Kidney (tissue), 14 donors: Measurements from ENCODE around the gene HPD. TPM values are rescaled to one million over a fixed set of nuclear protein-coding genes. Genes with fewer than 3 reads are reported as not detected.

ENCODE experiments used
- DNase-seq, 5 donors: peaks; one replicate each; pipeline ENCODE4 v3.0.0-alpha.2; 2013 to 2020
- FAIRE-seq: peaks from 2 replicates; lab custom pipeline; 2012; peaks lifted over from hg19 to GRCh38; lab: Jason Lieb, UNC
- H3K27ac ChIP-seq, 2 donors: one replicate each; pipeline ENCODE4 v1.7.0; 2013; ENCODE audit warnings: low read depth in 2 of 2, low read length in 2 of 2, inconsistent platforms in 1 of 2
- H3K27me3 ChIP-seq: one replicate; pipeline ENCODE4 v1.7.1; 2013; ENCODE audit warnings: low read length, inconsistent platforms; ENCODE audit not compliant: control insufficient read depth, insufficient read depth
- H3K36me3 ChIP-seq, 3 donors: one replicate each; pipeline versions ENCODE4 v1.7.0 to v1.7.1; 2013; ENCODE audit warnings: low read length in 3 of 3, control low read depth in 1 of 3, inconsistent platforms in 1 of 3; ENCODE audit not compliant: insufficient read depth in 3 of 3, control insufficient read depth in 2 of 3
- H3K4me1 ChIP-seq, 3 donors: one replicate each; pipeline versions ENCODE4 v1.7.0 to v1.7.1; 2013; ENCODE audit warnings: low read length in 3 of 3, inconsistent platforms in 1 of 3, low read depth in 1 of 3; ENCODE audit not compliant: control insufficient read depth in 2 of 3, insufficient read depth in 2 of 3
- H3K4me3 ChIP-seq, 3 donors: one replicate each; pipeline versions ENCODE4 v1.7.0 to v1.8.1; 2013; ENCODE audit warnings: low read length in 3 of 3, control low read depth in 1 of 3, inconsistent platforms in 1 of 3
- H3K9ac ChIP-seq, 3 donors: one replicate each; pipeline versions ENCODE4 v1.7.0 to v1.7.1; 2013; ENCODE audit warnings: low read length in 3 of 3, control low read depth in 1 of 3, inconsistent platforms in 1 of 3
- H3K9me3 ChIP-seq, 3 donors: one replicate each; pipeline versions ENCODE4 v1.7.0 to v1.7.1; 2013; ENCODE audit warnings: low read length in 3 of 3, control low read depth in 1 of 3, inconsistent platforms in 1 of 3; ENCODE audit not compliant: control insufficient read depth in 2 of 3, insufficient read depth in 1 of 3
- intact Hi-C: fragments of 100-400 bp; cut with DNase I; formaldehyde crosslinking; loops from one replicate; pipeline ENCODE4 v1.11.1; 2022
- polyA plus RNA-seq: library from polyadenylated mRNA; stranded (reverse); fragments of 350-450 nt; fragmentation: Illumina TruSeq; extraction: RNeasy Lipid Tissue Mini Kit (QIAGEN cat#74804); gene quantifications from one replicate; pipeline ENCODE4 v1.2.3, GENCODE V29; 2014; ENCODE audit warnings: low read depth, low replicate concordance; ENCODE audit not compliant: insufficient read depth
- total RNA-seq: library from RNA; stranded (reverse); fragmentation: NEBNext Ultra II Directional; extraction: Animal tissue kit (Norgen Biotek cat#: 25700); gene quantifications from one replicate; pipeline ENCODE4 v1.2.1, GENCODE V29; 2021
- TF ChIP-seq, protein P1 (sequence below): IDR thresholded peaks from 3 replicates; pipeline ENCODE4 v1.5.1; 2012; ENCODE audit warnings: mild to moderate bottlenecking, moderate library complexity, borderline replicate concordance; ENCODE audit not compliant: insufficient read depth; ENCODE audit errors: extremely low read depth
- donor health status: control.
- donor health status: control.
- donor health status: control.
- donor health status: control.
- donor health status: control.
- donor health status: DM: yes; HTN: yes; CAD: no.
- donor health status: Normal renal cell carcinoma (clear cell type).

Gene HPD
- total and polyA plus RNA-seq, 2 donors from 2014 or later: 4.6 to 393 TPM

DNA sequence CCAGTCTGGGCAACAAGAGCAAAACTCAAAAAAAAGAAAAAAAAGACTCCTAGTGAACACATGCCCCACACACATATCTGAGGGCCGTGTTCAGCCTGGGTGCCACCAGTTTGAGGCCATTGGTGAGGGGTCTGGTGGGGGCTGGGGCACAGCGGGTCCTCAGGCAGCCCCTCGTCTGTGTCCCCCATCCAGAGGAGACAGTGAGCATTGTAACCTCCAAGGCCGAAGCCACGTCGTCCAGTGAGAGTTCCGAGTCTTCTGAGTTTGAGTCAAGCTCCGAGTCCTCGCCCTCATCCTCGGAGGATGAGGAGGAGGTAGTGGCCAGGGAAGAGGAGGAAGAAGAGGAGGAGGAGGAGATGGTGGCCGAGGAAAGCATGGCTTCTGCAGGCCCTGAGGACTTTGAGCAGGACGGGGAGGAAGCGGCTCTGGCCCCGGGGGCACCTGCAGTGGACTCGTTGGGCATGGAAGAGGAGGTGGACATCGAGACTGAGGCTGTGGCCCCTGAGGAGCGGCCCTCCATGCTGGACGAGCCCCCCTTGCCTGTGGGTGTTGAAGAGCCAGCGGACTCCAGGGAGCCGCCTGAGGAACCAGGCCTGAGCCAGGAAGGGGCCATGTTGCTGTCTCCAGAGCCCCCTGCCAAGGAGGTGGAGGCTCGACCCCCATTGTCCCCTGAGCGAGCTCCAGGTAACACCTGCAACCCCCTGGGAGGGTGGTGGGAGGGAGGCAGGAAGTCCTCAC is 39.3 kb downstream of the HPD start:
- FAIRE-seq: no peak
- H3K9me3 ChIP-seq: no peaks in the 10 kb centered on the region
- TF ChIP-seq, protein P1, sequence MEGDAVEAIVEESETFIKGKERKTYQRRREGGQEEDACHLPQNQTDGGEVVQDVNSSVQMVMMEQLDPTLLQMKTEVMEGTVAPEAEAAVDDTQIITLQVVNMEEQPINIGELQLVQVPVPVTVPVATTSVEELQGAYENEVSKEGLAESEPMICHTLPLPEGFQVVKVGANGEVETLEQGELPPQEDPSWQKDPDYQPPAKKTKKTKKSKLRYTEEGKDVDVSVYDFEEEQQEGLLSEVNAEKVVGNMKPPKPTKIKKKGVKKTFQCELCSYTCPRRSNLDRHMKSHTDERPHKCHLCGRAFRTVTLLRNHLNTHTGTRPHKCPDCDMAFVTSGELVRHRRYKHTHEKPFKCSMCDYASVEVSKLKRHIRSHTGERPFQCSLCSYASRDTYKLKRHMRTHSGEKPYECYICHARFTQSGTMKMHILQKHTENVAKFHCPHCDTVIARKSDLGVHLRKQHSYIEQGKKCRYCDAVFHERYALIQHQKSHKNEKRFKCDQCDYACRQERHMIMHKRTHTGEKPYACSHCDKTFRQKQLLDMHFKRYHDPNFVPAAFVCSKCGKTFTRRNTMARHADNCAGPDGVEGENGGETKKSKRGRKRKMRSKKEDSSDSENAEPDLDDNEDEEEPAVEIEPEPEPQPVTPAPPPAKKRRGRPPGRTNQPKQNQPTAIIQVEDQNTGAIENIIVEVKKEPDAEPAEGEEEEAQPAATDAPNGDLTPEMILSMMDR: no peak
- no peak overlapping the region for H3K4me3 ChIP-seq
- H3K27ac ChIP-seq: no peak overlapping the region
- H3K27me3 ChIP-seq: no peaks in the 10 kb centered on the region
- H3K36me3 ChIP-seq: peaks cover 14 to 50% (median 49%) of the 10 kb centered on the region in 3 donors
- H3K4me1 ChIP-seq: no peaks in the 10 kb centered on the region
- no peak for DNase-seq
- no peak overlapping the region for H3K9ac ChIP-seq
- intact Hi-C loops: no loop called here

DNA sequence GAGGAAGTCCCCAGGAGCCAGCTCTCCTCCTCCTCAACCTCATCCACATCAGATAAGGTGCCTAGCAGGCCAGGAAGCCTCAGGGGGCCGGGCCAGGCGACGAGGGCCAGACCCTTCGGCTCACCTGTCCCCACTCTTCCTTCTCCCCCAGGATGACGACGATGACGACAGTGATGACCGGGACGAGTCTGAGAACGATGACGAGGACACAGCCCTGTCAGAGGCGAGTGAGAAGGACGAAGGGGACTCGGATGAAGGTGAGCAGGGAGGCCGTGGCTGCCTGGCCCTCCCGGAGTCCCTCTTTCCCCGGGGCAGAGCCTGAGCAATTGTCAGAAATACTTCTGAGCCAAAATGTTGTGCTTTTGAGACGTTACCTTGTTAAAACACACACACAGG is 41.0 kb downstream of the HPD start:
- Histone ChIP-seq H3K27ac (no peak overlapping the region), H3K27me3 (no peaks in the 10 kb centered on the region), H3K9me3 (no peaks in the 10 kb centered on the region), H3K9ac (no peak overlapping the region), H3K4me1 (peaks cover 0 to 12% (median 6%) of the 10 kb centered on the region in 3 donors), H3K4me3 (no peak overlapping the region), H3K36me3 (peaks cover 12 to 51% (median 43%) of the 10 kb centered on the region in 3 donors)
- FAIRE-seq (no peak), DNase-seq (no peak)
- intact Hi-C loops: no loop called here
- TF ChIP-seq, protein P1: no peak

DNA sequence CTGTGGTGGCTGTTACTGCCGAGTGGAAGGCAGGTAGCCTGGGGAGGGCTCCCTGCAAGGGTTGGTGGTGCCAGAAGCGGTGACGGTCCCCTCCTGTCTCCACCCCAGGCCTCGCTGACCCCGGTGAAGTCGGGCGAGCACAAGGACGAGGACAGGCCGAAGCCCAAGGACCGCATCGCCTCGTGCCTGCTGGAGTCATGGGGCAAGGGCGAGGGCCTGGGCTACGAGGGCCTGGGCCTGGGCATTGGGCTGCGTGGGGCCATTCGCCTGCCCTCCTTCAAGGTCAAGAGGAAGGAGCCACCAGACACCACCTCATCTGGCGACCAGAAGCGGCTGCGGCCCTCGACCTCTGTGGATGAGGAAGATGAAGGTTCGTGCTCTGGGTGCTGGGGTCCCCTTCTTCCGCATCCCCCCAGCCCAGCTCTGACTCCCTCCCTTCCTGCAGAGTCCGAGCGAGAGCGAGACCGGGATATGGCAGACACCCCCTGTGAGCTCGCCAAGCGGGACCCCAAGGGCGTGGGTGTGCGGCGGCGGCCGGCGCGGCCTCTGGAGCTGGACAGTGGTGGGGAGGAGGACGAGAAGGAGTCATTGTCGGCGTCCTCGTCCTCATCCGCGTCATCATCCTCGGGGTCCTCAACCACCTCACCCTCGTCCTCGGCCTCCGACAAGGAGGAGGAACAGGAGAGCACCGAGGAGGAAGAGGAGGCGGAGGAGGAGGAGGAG is 41.6 kb downstream of the HPD start:
- TF ChIP-seq, protein P1: no peak
- peaks cover 0 to 13% (median 6%) of the 10 kb centered on the region in 3 donors for H3K4me1 ChIP-seq
- intact Hi-C loops: no loop called here
- DNase-seq: no peak
- no peak overlapping the region for H3K27ac ChIP-seq
- H3K27me3 ChIP-seq: no peaks in the 10 kb centered on the region
- no peak overlapping the region for H3K4me3 ChIP-seq
- no peak overlapping the region for H3K9ac ChIP-seq
- peaks cover 12 to 47% (median 41%) of the 10 kb centered on the region in 3 donors for H3K36me3 ChIP-seq
- no peaks in the 10 kb centered on the region for H3K9me3 ChIP-seq
- no peak for FAIRE-seq
